Measurements from ENCODE around the gene RAB33A.
"Not testable (repeated sequence)": the region's sequence is repeated elsewhere in the genome, so short reads cannot be mapped to it uniquely, and the experiment has no call there.

RAB33A gene

GRCh38 chrX:130173190-130173895 is 1.6 kb downstream of the RAB33A start:
- DNase-seq = peak; percentile 21

- DNase-seq = no peak
Measured at GRCh38 chrX:130174045-130174704, 2.4 kb downstream of the RAB33A start.

DNA sequence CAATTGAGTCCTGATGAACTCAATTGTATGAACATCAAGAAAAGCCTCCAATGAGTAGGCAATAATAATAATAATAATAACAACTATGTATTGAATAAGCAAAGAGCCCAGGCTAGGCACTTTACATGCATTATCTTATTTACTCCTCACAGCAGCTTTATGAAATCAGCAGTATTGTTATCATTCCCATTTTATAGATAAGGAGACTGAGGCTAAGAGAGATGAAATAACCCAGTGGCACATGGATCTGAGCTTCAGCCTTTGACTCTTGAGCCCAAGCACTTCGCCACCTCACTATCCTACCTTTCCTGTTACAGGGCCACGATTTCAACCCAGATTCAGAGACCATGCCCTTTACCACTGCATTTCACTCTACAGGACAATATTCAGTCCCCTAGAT is 3.2 kb downstream of the RAB33A start:
- no peak for DNase-seq

DNA sequence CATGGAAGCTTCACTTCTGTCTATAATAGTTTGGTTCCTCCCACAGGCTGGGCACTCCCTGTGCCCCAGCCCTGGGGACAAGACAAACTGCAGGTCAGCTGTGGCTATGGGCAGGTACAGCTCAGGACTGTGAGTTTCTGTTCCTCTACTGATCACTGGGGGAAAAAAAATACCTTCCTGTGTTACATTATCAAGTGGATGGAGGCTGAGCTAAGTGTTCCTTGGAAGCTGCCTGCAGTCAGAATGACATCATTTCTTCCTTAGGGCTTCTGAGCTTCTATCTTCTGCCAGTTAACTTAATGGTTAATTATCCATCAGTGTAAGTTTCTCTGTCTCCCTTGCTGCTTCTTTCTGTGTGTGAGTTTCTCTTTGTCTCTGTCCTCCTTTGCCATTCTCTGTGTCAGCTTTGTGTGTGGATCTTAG is 4.6 kb downstream of the RAB33A start:
- DNase-seq = no peak

- DNase-seq = no peak
Measured at GRCh38 chrX:130176942-130177341, 5.2 kb downstream of the RAB33A start.

GRCh38 chrX:130179170-130179569 is 7.4 kb downstream of the RAB33A start:
- no peak for DNase-seq

- peak; percentile 19 for DNase-seq
Measured at GRCh38 chrX:130179579-130180215, 7.9 kb downstream of the RAB33A start.

DNA sequence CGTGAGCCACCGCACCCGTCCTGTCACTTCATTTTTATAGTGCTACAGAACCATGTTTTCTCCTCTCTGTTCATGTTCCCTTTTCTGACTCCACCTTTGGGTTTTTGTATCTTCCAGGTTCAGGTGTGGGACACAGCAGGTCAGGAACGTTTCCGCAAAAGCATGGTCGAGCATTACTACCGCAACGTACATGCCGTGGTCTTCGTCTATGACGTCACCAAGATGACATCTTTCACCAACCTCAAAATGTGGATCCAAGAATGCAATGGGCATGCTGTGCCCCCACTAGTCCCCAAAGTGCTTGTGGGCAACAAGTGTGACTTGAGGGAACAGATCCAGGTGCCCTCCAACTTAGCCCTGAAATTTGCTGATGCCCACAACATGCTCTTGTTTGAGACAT is 12.4 kb downstream of the RAB33A start:
- no peak for DNase-seq

- no peak for DNase-seq
Measured at GRCh38 chrX:130184857-130185256, 13.1 kb downstream of the RAB33A start.

- DNase-seq = no peak
Measured at GRCh38 chrX:130186651-130187050, 14.9 kb downstream of the RAB33A start.

- no peak for DNase-seq
Measured at GRCh38 chrX:130190801-130191200, 19.0 kb downstream of the RAB33A start.

GRCh38 chrX:130196466-130196865 is 24.7 kb downstream of the RAB33A start:
- DNase-seq = no peak

DNA sequence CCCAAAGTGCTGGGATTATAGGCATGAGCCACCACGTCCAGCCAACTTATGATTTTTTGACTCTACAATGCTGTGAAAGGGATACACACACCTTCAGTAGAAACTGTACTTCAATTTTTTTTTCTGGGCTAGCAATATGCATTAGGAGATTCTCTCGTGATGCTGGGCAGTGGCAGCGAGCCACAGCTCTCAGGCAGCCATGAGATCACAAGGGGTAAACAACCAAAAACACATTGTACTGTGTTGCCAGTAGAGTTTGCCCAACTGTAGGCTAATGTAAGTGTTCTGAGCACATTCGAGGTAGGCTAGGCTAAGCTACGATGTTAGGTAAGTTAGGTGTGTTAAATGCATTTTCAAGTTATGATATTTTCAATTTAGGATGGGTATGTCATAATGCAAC is 25.7 kb downstream of the RAB33A start:
- DNase-seq = no peak

- no peak for DNase-seq
Measured at GRCh38 chrX:130204647-130205046, 32.9 kb downstream of the RAB33A start.

DNA sequence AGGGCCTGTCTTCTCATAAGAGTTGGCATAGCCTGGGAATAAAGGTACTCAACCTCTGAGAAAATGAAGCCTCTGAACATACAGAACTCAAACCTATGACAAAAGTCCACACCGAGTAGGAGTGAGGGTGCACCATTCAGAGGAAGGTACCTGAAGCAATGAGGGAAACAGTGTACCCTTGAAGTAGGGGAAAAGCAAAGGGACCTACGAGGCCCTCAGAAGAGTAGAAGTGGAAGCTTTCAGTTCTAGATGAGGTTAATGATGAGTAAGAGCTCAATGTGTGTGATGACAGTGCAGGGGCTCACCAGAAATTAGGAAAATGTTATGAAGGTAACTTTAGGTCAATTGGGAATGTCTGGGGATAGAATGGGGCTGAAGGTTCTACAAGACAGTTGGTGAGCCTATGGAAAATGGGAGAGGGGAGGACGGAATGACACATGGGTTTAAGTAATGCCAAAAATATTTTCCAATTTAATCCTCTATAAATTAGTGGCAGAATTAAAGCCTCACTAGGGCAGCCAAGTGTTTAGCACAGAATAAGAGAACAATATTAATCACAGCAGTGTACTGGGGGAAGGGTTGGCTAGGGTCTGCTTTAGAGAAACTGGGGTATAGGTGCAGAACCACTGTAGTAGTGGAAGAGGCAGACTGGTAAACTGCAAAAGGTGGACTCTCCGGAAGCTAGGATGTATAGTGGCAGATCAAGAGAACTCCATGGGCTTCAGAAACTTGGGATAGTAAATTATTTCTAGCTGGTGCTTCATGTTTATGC is 39.8 kb downstream of the RAB33A start:
- DNase-seq = no peak

DNA sequence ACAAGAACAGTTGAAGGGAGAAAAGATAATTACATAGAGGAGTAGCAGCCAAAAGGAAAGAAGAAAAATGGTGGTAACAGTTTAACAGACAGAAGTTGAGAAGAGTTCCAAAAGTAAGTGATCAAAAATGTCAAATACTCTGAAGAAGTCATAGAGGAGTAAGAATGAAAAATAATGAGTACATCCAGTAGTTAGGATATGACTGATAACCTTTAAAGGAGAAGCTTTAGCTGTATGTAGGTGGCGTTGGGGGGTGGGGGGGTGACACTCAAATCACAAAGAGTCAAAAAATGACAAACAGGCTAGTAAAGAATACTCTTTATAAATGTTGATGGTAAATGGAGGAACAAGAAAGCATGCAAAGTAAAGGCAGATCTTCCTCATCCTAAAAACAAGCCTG is 40.6 kb downstream of the RAB33A start:
- no peak for DNase-seq

- no peak for DNase-seq
Measured at GRCh38 chrX:130213376-130213775, 41.6 kb downstream of the RAB33A start.

- no peak for DNase-seq
Measured at GRCh38 chrX:130216320-130216719, 44.6 kb downstream of the RAB33A start.

DNA sequence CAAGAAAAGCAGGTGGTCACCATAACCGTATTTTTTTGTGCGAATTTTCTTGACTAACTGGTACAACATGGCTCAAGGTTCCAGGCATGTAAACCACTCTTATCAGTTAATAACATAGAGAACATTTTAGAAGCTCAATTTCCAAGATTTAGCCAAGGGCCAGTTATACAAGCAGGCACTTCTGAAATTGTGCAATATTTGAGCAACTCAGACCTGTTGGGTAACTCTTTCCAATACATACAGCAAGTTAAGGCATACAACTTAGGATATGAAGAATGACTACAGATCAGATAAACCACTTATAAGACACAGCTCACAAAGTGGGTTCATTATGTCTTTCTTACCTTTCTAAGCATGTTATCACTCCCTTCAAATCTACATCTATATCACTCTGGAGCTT is 53.0 kb downstream of the RAB33A start:
- no peak for DNase-seq

DNA sequence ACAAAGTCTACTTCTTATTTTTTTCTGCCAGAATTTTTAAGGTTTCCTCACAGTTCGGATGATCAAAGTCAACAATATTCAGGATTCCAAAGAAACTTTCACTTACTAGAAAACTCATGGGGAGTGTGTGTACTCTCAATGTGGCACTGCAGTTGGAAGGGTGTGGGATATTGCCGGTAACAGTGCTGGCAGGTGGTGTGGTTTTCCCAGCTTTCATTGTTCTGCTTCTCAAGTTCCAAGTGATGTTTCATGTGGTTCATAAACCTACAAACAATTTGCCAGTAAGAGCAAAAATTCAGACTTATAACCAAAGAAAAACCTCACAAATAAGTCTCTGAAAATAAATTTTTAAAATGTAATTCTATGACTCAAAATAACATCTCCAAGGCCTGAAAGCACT is 57.1 kb downstream of the RAB33A start:
- DNase-seq = no peak

- DNase-seq = not testable (repeated sequence)
Measured at GRCh38 chrX:130231184-130231583, 59.4 kb downstream of the RAB33A start.
